ENCODE results near the gene RAB11FIP3. TPM values are rescaled to one million over a fixed set of nuclear protein-coding genes. Genes with fewer than 3 reads are reported as not detected.
"Not testable (repeated sequence)": the region's sequence is repeated elsewhere in the genome, so short reads cannot be mapped to it uniquely, and the experiment has no call there.

Gene RAB11FIP3
- total RNA-seq, 1 donor from 2014 or later: 5.2 TPM

- H3K9ac ChIP-seq (ENCODE audit: low read depth in 1 of 3, low read length in 3 of 3): no peak overlapping the region
- H3K36me3 ChIP-seq (ENCODE audit: control insufficient read depth in 3 of 3, insufficient read depth in 3 of 3, low read length in 3 of 3): peaks cover 18% of the 10 kb centered on the region in 3 donors
- H3K9me3 ChIP-seq (ENCODE audit: control insufficient read depth in 3 of 3, low read length in 3 of 3): no peaks in the 10 kb centered on the region
- no peak overlapping the region for H3K27ac ChIP-seq (ENCODE audit: low read depth, low read length)
- no peak overlapping the region for H3K4me3 ChIP-seq (ENCODE audit: low read length in 3 of 3)
- peaks cover 8 to 17% (median 11%) of the 10 kb centered on the region in 3 donors for H3K4me1 ChIP-seq (ENCODE audit: control insufficient read depth in 3 of 3, insufficient read depth in 3 of 3, low read length in 3 of 3)
- H3K27me3 ChIP-seq (ENCODE audit: control insufficient read depth in 3 of 3, insufficient read depth in 3 of 3, low read length in 3 of 3): no peaks in the 10 kb centered on the region
These were observed 34.3 kb downstream of the RAB11FIP3 start for GRCh38 chr16:459761-460160.

- Histone ChIP-seq H3K4me3 (ENCODE audit: low read length in 3 of 3) (no peak overlapping the region), H3K4me1 (ENCODE audit: control insufficient read depth in 3 of 3, insufficient read depth in 3 of 3, low read length in 3 of 3) (peaks cover 8 to 17% (median 11%) of the 10 kb centered on the region in 3 donors), H3K9me3 (ENCODE audit: control insufficient read depth in 3 of 3, low read length in 3 of 3) (no peaks in the 10 kb centered on the region), H3K27ac (ENCODE audit: low read depth, low read length) (no peak overlapping the region), H3K36me3 (ENCODE audit: control insufficient read depth in 3 of 3, insufficient read depth in 3 of 3, low read length in 3 of 3) (peaks cover 18% of the 10 kb centered on the region in 3 donors), H3K9ac (ENCODE audit: low read depth in 1 of 3, low read length in 3 of 3) (no peak overlapping the region), H3K27me3 (ENCODE audit: control insufficient read depth in 3 of 3, insufficient read depth in 3 of 3, low read length in 3 of 3) (no peaks in the 10 kb centered on the region)
These were observed 35.3 kb downstream of the RAB11FIP3 start for GRCh38 chr16:460787-461186.

GRCh38 chr16:463071-463470 is 37.6 kb downstream of the RAB11FIP3 start:
- Histone ChIP-seq H3K4me1 (ENCODE audit: control insufficient read depth in 3 of 3, insufficient read depth in 3 of 3, low read length in 3 of 3) (peaks cover 11 to 20% (median 11%) of the 10 kb centered on the region in 3 donors), H3K27ac (ENCODE audit: low read depth, low read length) (no peak overlapping the region), H3K36me3 (ENCODE audit: control insufficient read depth in 3 of 3, insufficient read depth in 3 of 3, low read length in 3 of 3) (peaks cover 18% of the 10 kb centered on the region in 3 donors), H3K27me3 (ENCODE audit: control insufficient read depth in 3 of 3, insufficient read depth in 3 of 3, low read length in 3 of 3) (no peaks in the 10 kb centered on the region), H3K9me3 (ENCODE audit: control insufficient read depth in 3 of 3, low read length in 3 of 3) (no peaks in the 10 kb centered on the region), H3K4me3 (ENCODE audit: low read length in 3 of 3) (no peak overlapping the region), H3K9ac (ENCODE audit: low read depth in 1 of 3, low read length in 3 of 3) (no peak overlapping the region)

GRCh38 chr16:466651-467050 is 41.2 kb downstream of the RAB11FIP3 start:
- H3K4me3 ChIP-seq (ENCODE audit: low read length in 3 of 3): no peak overlapping the region
- no peaks in the 10 kb centered on the region for H3K9me3 ChIP-seq (ENCODE audit: control insufficient read depth in 3 of 3, low read length in 3 of 3)
- no peaks in the 10 kb centered on the region for H3K27me3 ChIP-seq (ENCODE audit: control insufficient read depth in 3 of 3, insufficient read depth in 3 of 3, low read length in 3 of 3)
- H3K27ac ChIP-seq (ENCODE audit: low read depth, low read length): no peak overlapping the region
- peaks cover 10 to 28% (median 19%) of the 10 kb centered on the region in 3 donors for H3K4me1 ChIP-seq (ENCODE audit: control insufficient read depth in 3 of 3, insufficient read depth in 3 of 3, low read length in 3 of 3)
- peaks cover 14 to 19% (median 15%) of the 10 kb centered on the region in 3 donors for H3K36me3 ChIP-seq (ENCODE audit: control insufficient read depth in 3 of 3, insufficient read depth in 3 of 3, low read length in 3 of 3)
- peak overlapping the region in 1 of 3 donors; percentile 40 for H3K9ac ChIP-seq (ENCODE audit: low read depth in 1 of 3, low read length in 3 of 3)

GRCh38 chr16:467249-467871 is 41.9 kb downstream of the RAB11FIP3 start:
- H3K4me3 ChIP-seq (ENCODE audit: low read length in 3 of 3); H3K9ac ChIP-seq (ENCODE audit: low read depth in 1 of 3, low read length in 3 of 3); H3K9me3 ChIP-seq (ENCODE audit: control insufficient read depth in 3 of 3, low read length in 3 of 3); H3K27ac ChIP-seq (ENCODE audit: low read depth, low read length); H3K27me3 ChIP-seq (ENCODE audit: control insufficient read depth in 3 of 3, insufficient read depth in 3 of 3, low read length in 3 of 3): not testable (repeated sequence)
- peaks cover 10 to 28% (median 19%) of the 10 kb centered on the region in 3 donors for H3K4me1 ChIP-seq (ENCODE audit: control insufficient read depth in 3 of 3, insufficient read depth in 3 of 3, low read length in 3 of 3)
- peaks cover 9 to 18% (median 16%) of the 10 kb centered on the region in 3 donors for H3K36me3 ChIP-seq (ENCODE audit: control insufficient read depth in 3 of 3, insufficient read depth in 3 of 3, low read length in 3 of 3)

- Histone ChIP-seq H3K27ac (ENCODE audit: low read depth, low read length) (no peak overlapping the region), H3K9me3 (ENCODE audit: control insufficient read depth in 3 of 3, low read length in 3 of 3) (no peaks in the 10 kb centered on the region), H3K4me1 (ENCODE audit: control insufficient read depth in 3 of 3, insufficient read depth in 3 of 3, low read length in 3 of 3) (peaks cover 10 to 28% (median 19%) of the 10 kb centered on the region in 3 donors), H3K4me3 (ENCODE audit: low read length in 3 of 3) (no peak overlapping the region), H3K9ac (ENCODE audit: low read depth in 1 of 3, low read length in 3 of 3) (no peak overlapping the region), H3K27me3 (ENCODE audit: control insufficient read depth in 3 of 3, insufficient read depth in 3 of 3, low read length in 3 of 3) (no peaks in the 10 kb centered on the region), H3K36me3 (ENCODE audit: control insufficient read depth in 3 of 3, insufficient read depth in 3 of 3, low read length in 3 of 3) (peaks cover 6 to 11% (median 10%) of the 10 kb centered on the region in 3 donors)
These were observed 42.8 kb downstream of the RAB11FIP3 start for GRCh38 chr16:468068-468821.

- not testable (repeated sequence) for H3K4me3 ChIP-seq (ENCODE audit: low read length in 3 of 3); H3K27me3 ChIP-seq (ENCODE audit: control insufficient read depth in 3 of 3, insufficient read depth in 3 of 3, low read length in 3 of 3); H3K9me3 ChIP-seq (ENCODE audit: control insufficient read depth in 3 of 3, low read length in 3 of 3); H3K9ac ChIP-seq (ENCODE audit: low read depth in 1 of 3, low read length in 3 of 3); H3K27ac ChIP-seq (ENCODE audit: low read depth, low read length)
- Histone ChIP-seq H3K4me1 (ENCODE audit: control insufficient read depth in 3 of 3, insufficient read depth in 3 of 3, low read length in 3 of 3) (peaks cover 4 to 24% (median 19%) of the 10 kb centered on the region in 3 donors), H3K36me3 (ENCODE audit: control insufficient read depth in 3 of 3, insufficient read depth in 3 of 3, low read length in 3 of 3) (peaks cover 10 to 14% (median 11%) of the 10 kb centered on the region in 3 donors)
These were observed 44.0 kb downstream of the RAB11FIP3 start for GRCh38 chr16:469459-469858.

- H3K27me3 ChIP-seq (ENCODE audit: control insufficient read depth in 3 of 3, insufficient read depth in 3 of 3, low read length in 3 of 3): no peaks in the 10 kb centered on the region
- no peak overlapping the region for H3K4me3 ChIP-seq (ENCODE audit: low read length in 3 of 3)
- H3K9me3 ChIP-seq (ENCODE audit: control insufficient read depth in 3 of 3, low read length in 3 of 3): no peaks in the 10 kb centered on the region
- H3K36me3 ChIP-seq (ENCODE audit: control insufficient read depth in 3 of 3, insufficient read depth in 3 of 3, low read length in 3 of 3): peaks cover 11 to 20% (median 13%) of the 10 kb centered on the region in 3 donors
- no peak overlapping the region for H3K9ac ChIP-seq (ENCODE audit: low read depth in 1 of 3, low read length in 3 of 3)
- no peak overlapping the region for H3K27ac ChIP-seq (ENCODE audit: low read depth, low read length)
- H3K4me1 ChIP-seq (ENCODE audit: control insufficient read depth in 3 of 3, insufficient read depth in 3 of 3, low read length in 3 of 3): peaks cover 4 to 24% (median 19%) of the 10 kb centered on the region in 3 donors
These were observed 45.0 kb downstream of the RAB11FIP3 start for GRCh38 chr16:470418-470817.

- Histone ChIP-seq H3K9ac (ENCODE audit: low read depth in 1 of 3, low read length in 3 of 3) (peak overlapping the region in 1 of 3 donors; percentile 40), H3K4me1 (ENCODE audit: control insufficient read depth in 3 of 3, insufficient read depth in 3 of 3, low read length in 3 of 3) (peaks cover 0 to 17% (median 14%) of the 10 kb centered on the region in 3 donors), H3K36me3 (ENCODE audit: control insufficient read depth in 3 of 3, insufficient read depth in 3 of 3, low read length in 3 of 3) (peaks cover 11 to 20% (median 13%) of the 10 kb centered on the region in 3 donors), H3K27ac (ENCODE audit: low read depth, low read length) (no peak overlapping the region), H3K27me3 (ENCODE audit: control insufficient read depth in 3 of 3, insufficient read depth in 3 of 3, low read length in 3 of 3) (no peaks in the 10 kb centered on the region), H3K4me3 (ENCODE audit: low read length in 3 of 3) (no peak overlapping the region), H3K9me3 (ENCODE audit: control insufficient read depth in 3 of 3, low read length in 3 of 3) (no peaks in the 10 kb centered on the region)
These were observed 46.1 kb downstream of the RAB11FIP3 start for GRCh38 chr16:471353-472198.

All from skeletal muscle tissue (tissue), 4 donors.